ENCODE measurements around the gene SAFB2. TPM values are rescaled to one million over a fixed set of nuclear protein-coding genes. Genes with fewer than 3 reads are reported as not detected.

Gene SAFB2
- total and polyA plus RNA-seq, 2 experiments from 2014 or later = 55.5 to 71.8 TPM

DNA sequence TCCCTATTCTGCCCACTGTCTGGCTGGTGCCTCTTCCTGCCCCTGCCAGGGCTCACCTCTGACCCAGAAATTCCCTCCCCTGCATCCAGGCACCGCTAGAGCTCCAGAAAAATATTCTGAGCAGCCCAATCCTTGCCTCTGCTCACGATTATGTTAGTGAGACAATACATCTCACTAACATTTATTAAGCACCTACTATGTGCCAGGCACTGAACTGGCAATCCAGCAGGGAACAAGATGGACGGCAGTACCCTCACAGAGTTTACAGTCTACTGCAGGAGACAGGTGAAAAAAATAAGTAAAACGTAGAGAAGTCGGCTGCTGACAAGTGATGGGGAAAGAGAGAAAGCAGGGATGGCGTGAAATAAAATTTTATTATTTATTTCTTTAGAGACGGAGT, 60.3 kb downstream of the SAFB2 start:
- no peaks in the 10 kb centered on the region for H3K36me3 ChIP-seq
- no peak for DNase-seq (ENCODE audit: low read depth in 1 of 2, low spot score in 1 of 2)
- TF ChIP-seq, protein P1, sequence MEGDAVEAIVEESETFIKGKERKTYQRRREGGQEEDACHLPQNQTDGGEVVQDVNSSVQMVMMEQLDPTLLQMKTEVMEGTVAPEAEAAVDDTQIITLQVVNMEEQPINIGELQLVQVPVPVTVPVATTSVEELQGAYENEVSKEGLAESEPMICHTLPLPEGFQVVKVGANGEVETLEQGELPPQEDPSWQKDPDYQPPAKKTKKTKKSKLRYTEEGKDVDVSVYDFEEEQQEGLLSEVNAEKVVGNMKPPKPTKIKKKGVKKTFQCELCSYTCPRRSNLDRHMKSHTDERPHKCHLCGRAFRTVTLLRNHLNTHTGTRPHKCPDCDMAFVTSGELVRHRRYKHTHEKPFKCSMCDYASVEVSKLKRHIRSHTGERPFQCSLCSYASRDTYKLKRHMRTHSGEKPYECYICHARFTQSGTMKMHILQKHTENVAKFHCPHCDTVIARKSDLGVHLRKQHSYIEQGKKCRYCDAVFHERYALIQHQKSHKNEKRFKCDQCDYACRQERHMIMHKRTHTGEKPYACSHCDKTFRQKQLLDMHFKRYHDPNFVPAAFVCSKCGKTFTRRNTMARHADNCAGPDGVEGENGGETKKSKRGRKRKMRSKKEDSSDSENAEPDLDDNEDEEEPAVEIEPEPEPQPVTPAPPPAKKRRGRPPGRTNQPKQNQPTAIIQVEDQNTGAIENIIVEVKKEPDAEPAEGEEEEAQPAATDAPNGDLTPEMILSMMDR (IDR thresholded peaks at IDR 0.05; ENCODE audit: low read depth, low read length) = no peak
- H3K27me3 ChIP-seq = peaks cover 13% of the 10 kb centered on the region
- no peak overlapping the region for H3K27ac ChIP-seq
- no peak overlapping the region for H3K4me3 ChIP-seq
- no peaks in the 10 kb centered on the region for H3K9me3 ChIP-seq (ENCODE audit: low read depth)
- no peaks in the 10 kb centered on the region for H3K4me1 ChIP-seq (ENCODE audit: low read depth)

DNA sequence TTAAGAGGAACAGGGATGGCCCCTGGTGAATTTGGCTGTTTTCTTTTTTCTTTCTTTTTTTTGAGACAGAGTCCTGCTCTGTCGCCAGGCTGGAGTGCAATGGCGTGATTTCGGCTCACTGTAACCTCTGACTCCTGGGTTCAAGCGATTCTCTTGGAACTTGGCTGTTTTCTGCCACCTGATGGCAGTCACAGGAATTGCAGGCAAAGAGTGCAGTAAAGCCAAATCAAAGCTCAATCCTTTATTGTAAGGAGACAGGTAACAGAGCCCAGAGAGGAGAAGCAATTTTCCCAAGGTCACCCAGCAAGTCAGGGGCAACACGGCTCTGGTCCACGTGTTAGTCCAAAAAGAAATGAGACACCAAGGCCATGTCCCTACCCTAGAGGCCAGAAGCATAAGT, 61.0 kb downstream of the SAFB2 start:
- no peaks in the 10 kb centered on the region for H3K4me1 ChIP-seq (ENCODE audit: low read depth)
- TF ChIP-seq, protein P1 (IDR thresholded peaks at IDR 0.05; ENCODE audit: low read depth, low read length) = peak; percentile 43
- H3K9me3 ChIP-seq (ENCODE audit: low read depth) = no peaks in the 10 kb centered on the region
- no peaks in the 10 kb centered on the region for H3K36me3 ChIP-seq
- H3K4me3 ChIP-seq = no peak overlapping the region
- DNase-seq (ENCODE audit: low read depth in 1 of 2, low spot score in 1 of 2) = no peak
- H3K27me3 ChIP-seq = peaks cover 6% of the 10 kb centered on the region
- H3K27ac ChIP-seq = no peak overlapping the region

- H3K27me3 ChIP-seq = no peaks in the 10 kb centered on the region
- TF ChIP-seq, protein P1 (IDR thresholded peaks at IDR 0.05; ENCODE audit: low read depth, low read length) = no peak
- DNase-seq (ENCODE audit: low read depth in 1 of 2, low spot score in 1 of 2) = no peak
Measured at GRCh38 chr19:5560156-5560555, 62.4 kb downstream of the SAFB2 start.

DNA sequence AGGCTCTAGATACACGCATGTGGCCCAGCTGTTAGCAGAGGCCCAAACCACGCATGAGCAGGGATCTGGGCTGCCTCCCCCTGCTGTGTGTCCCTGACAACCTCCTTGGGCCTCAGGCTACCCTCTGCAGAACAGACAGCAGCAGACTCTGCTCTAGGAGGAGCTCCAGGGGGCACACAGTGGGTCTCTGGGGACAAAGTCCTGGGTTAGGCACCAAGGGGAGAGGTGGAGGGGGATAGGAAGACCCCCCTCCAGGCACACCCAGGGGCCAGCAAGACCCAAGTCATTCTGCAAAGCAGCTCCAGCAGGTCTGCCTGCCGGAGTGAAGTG, 62.8 kb downstream of the SAFB2 start:
- Histone ChIP-seq H3K4me3 (no peak overlapping the region), H3K9me3 (ENCODE audit: low read depth) (no peaks in the 10 kb centered on the region), H3K36me3 (no peaks in the 10 kb centered on the region), H3K4me1 (ENCODE audit: low read depth) (no peaks in the 10 kb centered on the region), H3K27ac (no peak overlapping the region), H3K27me3 (no peaks in the 10 kb centered on the region)
- DNase-seq (ENCODE audit: low read depth in 1 of 2, low spot score in 1 of 2) = no peak
- TF ChIP-seq, protein P1 (IDR thresholded peaks at IDR 0.05; ENCODE audit: low read depth, low read length) = no peak

More at GRCh38 chr19:5560156-5560555, 62.4 kb downstream of the SAFB2 start:
- Histone ChIP-seq H3K4me1 (ENCODE audit: low read depth) (no peaks in the 10 kb centered on the region), H3K27ac (no peak overlapping the region), H3K36me3 (no peaks in the 10 kb centered on the region), H3K4me3 (no peak overlapping the region), H3K9me3 (ENCODE audit: low read depth) (no peaks in the 10 kb centered on the region)

DNA sequence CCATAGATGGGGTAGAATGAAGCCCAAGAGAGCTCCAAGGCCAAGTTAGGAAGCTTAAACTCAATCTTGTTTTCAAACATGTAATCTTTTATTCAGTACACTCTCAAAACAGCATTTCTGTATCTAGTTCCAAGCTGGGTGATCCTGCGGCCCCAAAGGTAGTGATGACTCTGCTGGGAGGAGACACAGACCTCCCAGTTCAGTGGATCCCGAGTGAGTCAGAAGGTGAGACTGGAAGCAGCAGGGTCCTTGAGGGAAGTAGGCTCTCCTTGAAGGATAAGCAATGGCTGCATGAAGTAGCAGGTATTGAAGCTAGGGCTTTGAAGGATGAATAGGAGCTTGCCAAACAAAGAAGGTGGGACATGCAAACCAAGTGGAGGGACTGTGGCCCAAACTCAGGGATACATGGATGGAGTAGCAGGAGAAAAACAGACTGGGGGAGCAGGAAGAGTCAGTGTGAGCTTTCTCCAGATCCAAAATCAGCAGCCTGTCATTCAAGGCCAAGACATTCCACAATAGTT, 64.4 kb downstream of the SAFB2 start:
- no peak for DNase-seq (ENCODE audit: low read depth in 1 of 2, low spot score in 1 of 2)
- TF ChIP-seq, protein P1 (IDR thresholded peaks at IDR 0.05; ENCODE audit: low read depth, low read length) = no peak
- H3K4me3 ChIP-seq = no peak overlapping the region
- H3K4me1 ChIP-seq (ENCODE audit: low read depth) = no peaks in the 10 kb centered on the region
- H3K9me3 ChIP-seq (ENCODE audit: low read depth) = no peaks in the 10 kb centered on the region
- H3K27ac ChIP-seq = no peak overlapping the region
- no peaks in the 10 kb centered on the region for H3K27me3 ChIP-seq
- H3K36me3 ChIP-seq = no peaks in the 10 kb centered on the region

- H3K9me3 ChIP-seq (ENCODE audit: low read depth) = no peaks in the 10 kb centered on the region
- H3K27me3 ChIP-seq = no peaks in the 10 kb centered on the region
- no peak for DNase-seq (ENCODE audit: low read depth in 1 of 2, low spot score in 1 of 2)
- H3K27ac ChIP-seq = no peak overlapping the region
- TF ChIP-seq, protein P1 (IDR thresholded peaks at IDR 0.05; ENCODE audit: low read depth, low read length) = no peak
- no peak overlapping the region for H3K4me3 ChIP-seq
- no peaks in the 10 kb centered on the region for H3K4me1 ChIP-seq (ENCODE audit: low read depth)
- no peaks in the 10 kb centered on the region for H3K36me3 ChIP-seq
Measured at GRCh38 chr19:5557691-5558090, 64.9 kb downstream of the SAFB2 start.

Data from cardiac muscle cell (in vitro differentiated cells and primary cell).